HL-60 (cell line): ENCODE measurements around the gene ERGIC1.

Source experiments
- GABPA ChIP-seq: IDR thresholded peaks from 2 replicates; pipeline ENCODE4 v1.6.1; 2012; ENCODE audit warnings: low read depth
- POLR2AphosphoS5 ChIP-seq: IDR thresholded peaks from 2 replicates; pipeline ENCODE4 v1.6.1; 2012; ENCODE audit warnings: low read depth
- SPI1 ChIP-seq: IDR thresholded peaks from 2 replicates; pipeline ENCODE4 v1.6.1; 2012; ENCODE audit warnings: low read depth, mild to moderate bottlenecking, borderline replicate concordance
- TF ChIP-seq, protein P1 (sequence below): IDR thresholded peaks from one replicate; pipeline ENCODE4 v1.5.1; 2011; ENCODE audit warnings: low read length, control low read depth, inconsistent platforms; ENCODE audit not compliant: insufficient read depth

- TF ChIP-seq, protein P1, sequence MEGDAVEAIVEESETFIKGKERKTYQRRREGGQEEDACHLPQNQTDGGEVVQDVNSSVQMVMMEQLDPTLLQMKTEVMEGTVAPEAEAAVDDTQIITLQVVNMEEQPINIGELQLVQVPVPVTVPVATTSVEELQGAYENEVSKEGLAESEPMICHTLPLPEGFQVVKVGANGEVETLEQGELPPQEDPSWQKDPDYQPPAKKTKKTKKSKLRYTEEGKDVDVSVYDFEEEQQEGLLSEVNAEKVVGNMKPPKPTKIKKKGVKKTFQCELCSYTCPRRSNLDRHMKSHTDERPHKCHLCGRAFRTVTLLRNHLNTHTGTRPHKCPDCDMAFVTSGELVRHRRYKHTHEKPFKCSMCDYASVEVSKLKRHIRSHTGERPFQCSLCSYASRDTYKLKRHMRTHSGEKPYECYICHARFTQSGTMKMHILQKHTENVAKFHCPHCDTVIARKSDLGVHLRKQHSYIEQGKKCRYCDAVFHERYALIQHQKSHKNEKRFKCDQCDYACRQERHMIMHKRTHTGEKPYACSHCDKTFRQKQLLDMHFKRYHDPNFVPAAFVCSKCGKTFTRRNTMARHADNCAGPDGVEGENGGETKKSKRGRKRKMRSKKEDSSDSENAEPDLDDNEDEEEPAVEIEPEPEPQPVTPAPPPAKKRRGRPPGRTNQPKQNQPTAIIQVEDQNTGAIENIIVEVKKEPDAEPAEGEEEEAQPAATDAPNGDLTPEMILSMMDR: no peak
- TF ChIP-seq POLR2AphosphoS5 (no peak), GABPA (no peak), SPI1 (no peak)
Observed at GRCh38 chr5:172903790-172904189, 69.7 kb downstream of the ERGIC1 start.
